ENCODE results near the gene SNN. TPM values are rescaled to one million over a fixed set of nuclear protein-coding genes. Genes with fewer than 3 reads are reported as not detected.

The SNN gene
- total RNA-seq, 1 experiment from 2014 or later, result 13.0 TPM

DNA sequence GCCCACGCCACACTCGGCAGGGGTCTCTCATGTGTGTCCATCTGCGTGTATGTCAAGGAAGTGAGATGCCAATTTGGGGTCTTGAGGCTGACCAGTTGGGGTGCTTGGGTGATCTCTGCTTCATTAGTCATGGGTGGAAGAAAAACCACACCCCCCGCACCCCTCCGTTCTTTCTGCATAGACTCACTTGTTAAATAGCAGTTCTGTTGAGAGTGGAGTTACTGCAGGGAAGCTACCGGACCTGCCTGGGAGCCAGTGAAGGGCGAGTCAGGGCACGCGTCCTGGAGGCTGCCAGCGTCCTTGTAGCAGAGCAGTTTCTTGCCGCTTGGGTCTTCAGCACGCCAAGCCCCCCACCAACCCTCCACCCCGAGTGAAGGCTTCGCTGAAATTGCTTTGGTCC, 8.5 kb downstream of the SNN start:
- ChIA-PET POLR2A (ENCODE audit: low non-redundant PET) (no interaction called here), CTCF (no interaction called here)
- H3K4me3 ChIP-seq (ENCODE audit: low read depth, low read length, poor library complexity, severe bottlenecking), result no peak overlapping the region
- intact Hi-C loops (cut with micrococcal nuclease; ENCODE audit: unreplicated experiment), result no loop called here
- BruUV-seq (replicated peaks), result no TSS peak
- no peaks in the 10 kb centered on the region for H3K9me3 ChIP-seq (ENCODE audit: low read depth, low read length, poor library complexity, severe bottlenecking)
- TF ChIP-seq EZH2 (IDR thresholded peaks at IDR 0.05; ENCODE audit: borderline replicate concordance, low read depth, low read length, poor library complexity, severe bottlenecking), result no peak
- TF ChIP-seq, protein P1, sequence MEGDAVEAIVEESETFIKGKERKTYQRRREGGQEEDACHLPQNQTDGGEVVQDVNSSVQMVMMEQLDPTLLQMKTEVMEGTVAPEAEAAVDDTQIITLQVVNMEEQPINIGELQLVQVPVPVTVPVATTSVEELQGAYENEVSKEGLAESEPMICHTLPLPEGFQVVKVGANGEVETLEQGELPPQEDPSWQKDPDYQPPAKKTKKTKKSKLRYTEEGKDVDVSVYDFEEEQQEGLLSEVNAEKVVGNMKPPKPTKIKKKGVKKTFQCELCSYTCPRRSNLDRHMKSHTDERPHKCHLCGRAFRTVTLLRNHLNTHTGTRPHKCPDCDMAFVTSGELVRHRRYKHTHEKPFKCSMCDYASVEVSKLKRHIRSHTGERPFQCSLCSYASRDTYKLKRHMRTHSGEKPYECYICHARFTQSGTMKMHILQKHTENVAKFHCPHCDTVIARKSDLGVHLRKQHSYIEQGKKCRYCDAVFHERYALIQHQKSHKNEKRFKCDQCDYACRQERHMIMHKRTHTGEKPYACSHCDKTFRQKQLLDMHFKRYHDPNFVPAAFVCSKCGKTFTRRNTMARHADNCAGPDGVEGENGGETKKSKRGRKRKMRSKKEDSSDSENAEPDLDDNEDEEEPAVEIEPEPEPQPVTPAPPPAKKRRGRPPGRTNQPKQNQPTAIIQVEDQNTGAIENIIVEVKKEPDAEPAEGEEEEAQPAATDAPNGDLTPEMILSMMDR (conservative IDR thresholded peaks at IDR 0.05; ENCODE audit: low read depth, low read length), result no peak
- no peaks in the 10 kb centered on the region for H3K27me3 ChIP-seq (replicated peaks; ENCODE audit: insufficient read depth, low read depth, low read length, poor library complexity)
- DNase-seq (ENCODE audit: low spot score), result no peak
- no peak overlapping the region for H3K27ac ChIP-seq (ENCODE audit: low read depth, low read length, poor library complexity, severe bottlenecking)
- no peaks in the 10 kb centered on the region for H3K4me1 ChIP-seq (ENCODE audit: insufficient read depth, low read length, poor library complexity, severe bottlenecking)
- peaks cover 28% of the 10 kb centered on the region for H3K36me3 ChIP-seq (ENCODE audit: insufficient read depth, low read length, poor library complexity, severe bottlenecking)

DNA sequence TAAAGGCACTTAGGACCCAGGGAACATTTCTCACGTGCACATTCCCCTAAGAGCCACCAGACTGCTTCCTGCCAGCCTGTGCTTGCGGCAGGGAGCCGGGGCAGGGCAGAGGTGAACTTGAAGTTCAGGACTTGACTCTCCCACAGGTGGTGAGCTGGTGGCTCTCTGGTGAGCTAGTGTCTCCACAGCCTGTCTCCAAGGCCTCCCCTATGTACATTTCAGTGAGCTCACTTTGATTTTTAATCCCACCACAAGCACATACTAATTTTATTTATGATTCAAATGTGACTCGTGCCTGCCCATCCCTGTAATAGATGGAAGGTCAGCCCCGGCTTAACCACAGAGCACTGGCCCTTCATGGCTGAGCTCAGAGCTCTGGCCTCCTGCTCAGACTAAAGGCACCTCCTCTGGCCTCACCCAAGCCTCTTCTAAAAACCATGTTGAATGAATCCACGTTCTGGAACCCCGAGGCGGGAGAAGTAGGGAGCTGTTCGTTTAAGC, 9.2 kb downstream of the SNN start:
- intact Hi-C loops (cut with micrococcal nuclease; ENCODE audit: unreplicated experiment), result no loop called here
- Histone ChIP-seq H3K36me3 (ENCODE audit: insufficient read depth, low read length, poor library complexity, severe bottlenecking) (peaks cover 28% of the 10 kb centered on the region), H3K27me3 (replicated peaks; ENCODE audit: insufficient read depth, low read depth, low read length, poor library complexity) (no peaks in the 10 kb centered on the region), H3K4me1 (ENCODE audit: insufficient read depth, low read length, poor library complexity, severe bottlenecking) (no peaks in the 10 kb centered on the region), H3K9me3 (ENCODE audit: low read depth, low read length, poor library complexity, severe bottlenecking) (no peaks in the 10 kb centered on the region), H3K4me3 (ENCODE audit: low read depth, low read length, poor library complexity, severe bottlenecking) (no peak overlapping the region), H3K27ac (ENCODE audit: low read depth, low read length, poor library complexity, severe bottlenecking) (no peak overlapping the region)
- TF ChIP-seq, protein P1 (conservative IDR thresholded peaks at IDR 0.05; ENCODE audit: low read depth, low read length), result no peak
- TF ChIP-seq EZH2 (IDR thresholded peaks at IDR 0.05; ENCODE audit: borderline replicate concordance, low read depth, low read length, poor library complexity, severe bottlenecking), result no peak
- ChIA-PET CTCF (no interaction called here), POLR2A (ENCODE audit: low non-redundant PET) (no interaction called here)
- no peak for DNase-seq (ENCODE audit: low spot score)
- no TSS peak for BruUV-seq (replicated peaks)

DNA sequence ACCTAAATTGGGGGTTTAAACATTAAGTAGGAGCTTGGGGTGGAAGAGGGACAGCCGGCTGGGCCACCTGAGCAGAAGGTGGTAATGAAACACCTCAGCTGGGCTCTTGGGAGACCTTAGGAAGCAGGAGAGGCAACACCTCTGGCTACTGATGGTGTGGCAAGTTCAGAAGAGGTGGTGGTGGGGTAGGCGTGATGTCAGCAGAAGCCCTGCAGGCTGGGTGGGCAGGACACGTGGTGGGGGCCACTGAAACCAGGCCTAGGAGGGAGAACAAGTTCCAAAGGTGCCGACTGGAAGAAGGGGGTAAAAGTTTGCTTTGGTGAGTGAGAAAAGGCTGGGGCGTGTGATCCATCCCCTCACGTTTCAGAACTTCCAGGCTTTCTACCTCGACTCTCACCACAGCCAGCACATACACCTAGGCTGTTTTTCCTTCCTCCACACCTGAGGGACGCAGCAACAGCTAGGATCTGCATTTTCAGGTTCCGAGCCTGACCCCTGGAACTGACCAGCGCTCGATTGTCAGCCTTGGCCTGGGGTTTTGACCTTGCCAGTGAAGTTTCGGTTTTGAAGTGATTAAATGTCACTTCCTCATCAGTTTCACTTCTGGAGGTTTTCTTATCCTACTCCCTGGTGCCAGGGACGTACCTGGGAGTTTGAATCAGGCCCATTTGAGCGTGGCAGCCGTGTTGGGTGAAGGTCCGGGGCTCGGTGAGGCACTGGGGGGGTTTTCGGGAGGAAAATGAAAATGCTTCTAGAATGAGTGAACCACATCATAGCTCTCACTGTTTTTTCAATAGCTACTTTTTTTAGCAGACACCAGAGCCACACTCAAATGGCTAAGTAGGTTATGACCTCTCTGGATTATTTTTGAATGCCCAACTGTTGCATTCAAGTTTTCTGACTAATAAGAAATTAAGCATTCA, 10.0 kb downstream of the SNN start:
- intact Hi-C loops (cut with micrococcal nuclease; ENCODE audit: unreplicated experiment), result no loop called here
- no peak overlapping the region for H3K4me3 ChIP-seq (ENCODE audit: low read depth, low read length, poor library complexity, severe bottlenecking)
- no peaks in the 10 kb centered on the region for H3K27me3 ChIP-seq (replicated peaks; ENCODE audit: insufficient read depth, low read depth, low read length, poor library complexity)
- H3K27ac ChIP-seq (ENCODE audit: low read depth, low read length, poor library complexity, severe bottlenecking), result no peak overlapping the region
- no peaks in the 10 kb centered on the region for H3K9me3 ChIP-seq (ENCODE audit: low read depth, low read length, poor library complexity, severe bottlenecking)
- POLR2A ChIA-PET (ENCODE audit: low non-redundant PET), result no interaction called here
- H3K36me3 ChIP-seq (ENCODE audit: insufficient read depth, low read length, poor library complexity, severe bottlenecking), result peaks cover 32% of the 10 kb centered on the region
- CTCF ChIA-PET, result no interaction called here
- no peaks in the 10 kb centered on the region for H3K4me1 ChIP-seq (ENCODE audit: insufficient read depth, low read length, poor library complexity, severe bottlenecking)
- BruUV-seq (replicated peaks), result no TSS peak
- no peak for DNase-seq (ENCODE audit: low spot score)
- TF ChIP-seq, protein P1 (conservative IDR thresholded peaks at IDR 0.05; ENCODE audit: low read depth, low read length), result no peak
- TF ChIP-seq EZH2 (IDR thresholded peaks at IDR 0.05; ENCODE audit: borderline replicate concordance, low read depth, low read length, poor library complexity, severe bottlenecking), result no peak

Measured in A673 (cell line).